Heart right ventricle (tissue), 16 donors: ENCODE measurements around the gene ZNF420. TPM values are rescaled to one million over a fixed set of nuclear protein-coding genes. Genes with fewer than 3 reads are reported as not detected.

Experiments used
- ATAC-seq, 8 donors: fragments of 200-7000 bp; cut with Tn5 transposase; one replicate each; pipeline ENCODE4 v1.9.1; 2020; ENCODE audit warnings: mild to moderate bottlenecking in 8 of 8, moderate library complexity in 8 of 8, moderate number of reproducible peaks in 1 of 8
- DNase-seq, 2 donors: peaks; one replicate each; pipeline ENCODE4 v3.0.0-alpha.2; 2020
- H3K27ac ChIP-seq, 10 donors: fragments of 200-600 bp; sonication (generic) in 2 of 10; one replicate each; pipeline versions ENCODE4 v1.5.0 to v1.8.0; 2020 to 2022; ENCODE audit warnings: mild to moderate bottlenecking in 3 of 10
- H3K27me3 ChIP-seq, 7 donors: fragments of 200-600 bp; one replicate each; pipeline ENCODE4 v1.8.0; 2021 to 2022; ENCODE audit warnings: mild to moderate bottlenecking in 2 of 7
- H3K36me3 ChIP-seq, 9 donors: fragments of 200-600 bp; sonication (generic) in 1 of 9; one replicate each; pipeline versions ENCODE4 v1.5.0 to v1.8.0; 2020 to 2022; ENCODE audit warnings: mild to moderate bottlenecking in 2 of 9
- H3K4me1 ChIP-seq, 9 donors: fragments of 200-600 bp; sonication (generic) in 1 of 9; one replicate each; pipeline versions ENCODE4 v1.5.0 to v1.8.0; 2020 to 2022; ENCODE audit warnings: mild to moderate bottlenecking in 4 of 9
- H3K4me3 ChIP-seq, 10 donors: fragments of 200-600 bp; sonication (generic) in 2 of 10; one replicate each; pipeline versions ENCODE4 v1.5.0 to v1.8.0; 2020 to 2022; ENCODE audit warnings: mild to moderate bottlenecking in 7 of 10, moderate library complexity in 2 of 10
- H3K9me3 ChIP-seq, 11 donors: fragments of 200-600 bp in 10 of 11; sonication (generic) in 2 of 11; one replicate each; pipeline versions ENCODE4 v1.5.0 to v1.8.0; 2013 to 2022; ENCODE audit warnings: mild to moderate bottlenecking in 2 of 11, control low read depth in 1 of 11, moderate library complexity in 1 of 11
- CTCF ChIP-seq, 9 donors: fragments of 200-600 bp; sonication (generic) in 2 of 9; IDR thresholded peaks; one replicate each; pipeline versions ENCODE4 v1.5.0 to v1.8.0; 2021 to 2022; ENCODE audit warnings: antibody characterized with exemption in 9 of 9, mild to moderate bottlenecking in 5 of 9, moderate library complexity in 1 of 9
- WGBS, 2 donors: extraction: QIAGEN DNeasy Blood & Tissue Kit; methylation state at CpG; one replicate each; pipeline ENCODE4 v1.1.7; 2013; ENCODE audit warnings: inconsistent platforms in 1 of 2; 5-methylcytosine and 5-hydroxymethylcytosine counted together
- intact Hi-C, 10 donors: fragments of 100-400 bp; cut with DNase I; formaldehyde crosslinking; loops; one replicate each; pipeline versions ENCODE4 v1.11.1 to v1.14.2; 2022
- long read RNA-seq, 3 donors: library from polyadenylated mRNA; unstranded; transcript quantifications; one replicate each; pipeline ENCODE4 v2.0.0, GENCODE V29; 2020 to 2021
- polyA plus RNA-seq, 2 donors: library from polyadenylated mRNA; stranded (reverse); fragments of 200-250 nt; gene quantifications; one replicate each; pipeline ENCODE4 v1.2.3, GENCODE V29; 2013
- total RNA-seq, 10 donors: library from RNA; stranded (reverse); fragmentation: NEBNext Ultra II Directional in 3 of 10; extraction: Animal tissue kit (Norgen Biotek cat#: 25700) in 3 of 10; gene quantifications; one replicate each; pipeline versions ENCODE4 v1.2.1 to v1.2.4, GENCODE V29; 2021 to 2023
- donor health status: Arrhythmogenic right ventricular cardiomyopathy.
- donor health status: ischemic (EF 13 %, LVEDD 7.1; RV severe dilation, severe dysfunction).
- donor health status: healthy with polysubstance abuse.
- donor health status: DM: no; HTN: yes; CAD: no.
- donor health status: DM: no; HTN: no; CAD: no.
- donor health status: ischemic (EF 25% LVEDD 6.9; RV normal size, moderate dysfunction).
- donor health status: ischemic (EF 25% LVEDD 5.7; RV mildly dilated, moderate dysfunction).
- donor health status: healthy.
- donor health status: DM: yes; HTN: yes; CAD: no.
- donor health status: Ischemic cardiomyopathy.
- donor health status: ischemic (EF 35%, LVEDD 5.7; RV mildly dilated, moderate dysfunction).
- donor health status: nonischemic (EF 11% LVEDD 7.7; RV severe dilation, severe dysfunction).
- donor health status: DM: yes; HTN: yes; CAD: no.
- donor health status: PGD.
- donor health status: ischemic (EF 29% LVEDD 5.4; RV normal size, mild dysfunction).
- donor health status: nonischemic (EF 23%, LVEDD 6.1; RV moderate dilation, normal function).

ZNF420 gene
- total RNA-seq (10 to 100 TPM in 2 of 10 donors, 1 to 10 TPM in 8; 5.2 to 12.5 (median 8.5) TPM), polyA plus RNA-seq (1 to 10 TPM; 2.7 to 3.0 TPM)
- long read RNA-seq, donor 1, partial matches to known transcripts = 2 of 12 reads
- long read RNA-seq, donor 1, other reads (novel, unspliced or antisense) = 8 of 12 reads
- long read RNA-seq, donor 2, partial matches to known transcripts = 2 of 14 reads
- long read RNA-seq, donor 2, other reads (novel, unspliced or antisense) = 8 of 14 reads
- long read RNA-seq, donor 3, transcript ZNF420-202 (5 exons, 3,535 nt) = major isoform, 11 of 36 reads
- long read RNA-seq, donor 3, partial matches to known transcripts = 2 of 36 reads
- long read RNA-seq, donor 3, other reads (novel, unspliced or antisense) = 22 of 36 reads

GRCh38 chr19:37077934-37078716 is at the start of gene ZNF420:
Gene ZNF420 (plus strand): TSS chr19:37078433. CDS start chr19:37089119, 10,686 bp downstream.
- Histone ChIP-seq H3K4me3 (peak within 1 kb of the TSS; percentile 61 to 98 (median 80)), H3K27me3 (no peaks in the 10 kb centered on the region), H3K27ac (peak within 1 kb of the TSS; percentile 60 to 92 (median 88)), H3K36me3 (peaks cover 0 to 25% (median 4%) of the 10 kb centered on the region in 9 donors), H3K4me1 (peaks cover 2 to 33% (median 22%) of the 10 kb centered on the region in 9 donors), H3K9me3 (peaks cover 0 to 41% (median 18%) of the 10 kb centered on the region in 11 donors)
- WGBS, 2 donors = 0% methylated on average over 61 of the region's 61 CpGs
- TF ChIP-seq CTCF (IDR thresholded peaks at IDR 0.05) = peak in 2 of 9 donors; percentile 18 to 25
- ATAC-seq = peak; percentile 98 to 99 (median 99)
- peak; percentile 93 to 95 for DNase-seq
- intact Hi-C loops = loop anchor here in 4 of 10 donors (1.0 to 10.0 kb wide), 5 partner anchors 94 to 739 kb away; partner anchors contain the start of genes ZNF383 (in 1 of the 4) and ZNF585A (in 1 of the 4)

DNA sequence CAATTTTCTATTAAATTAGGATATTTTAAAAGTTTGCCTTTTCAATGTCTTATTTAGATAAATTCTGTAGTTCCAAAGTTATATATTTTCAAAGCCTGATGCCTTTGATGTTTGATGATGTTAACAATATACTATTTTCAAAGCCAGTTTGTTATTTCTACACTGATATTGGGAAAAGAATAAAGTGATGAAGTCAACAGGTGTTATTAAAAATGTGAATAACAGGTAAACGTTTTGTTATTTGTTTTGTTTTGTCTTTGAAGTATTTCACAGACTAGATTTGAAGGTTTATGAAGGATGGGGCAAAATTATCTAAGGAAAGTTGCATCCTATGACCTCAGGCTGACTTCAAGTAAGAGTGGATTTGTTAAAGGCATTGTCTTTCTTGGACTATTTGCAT is 33.1 kb upstream of the ZNF420 start:
- Histone ChIP-seq H3K9me3 (peaks cover 0 to 96% (median under 1%) of the 10 kb centered on the region in 11 donors), H3K27me3 (no peaks in the 10 kb centered on the region), H3K4me3 (no peak overlapping the region), H3K27ac (no peak overlapping the region), H3K36me3 (no peaks in the 10 kb centered on the region), H3K4me1 (no peaks in the 10 kb centered on the region)
- WGBS, 2 donors = 47% methylated on average over 1 of the region's 1 CpG
- DNase-seq = no peak
- intact Hi-C loops = no loop called here
- ATAC-seq = no peak
- no peak for TF ChIP-seq CTCF (IDR thresholded peaks at IDR 0.05)

DNA sequence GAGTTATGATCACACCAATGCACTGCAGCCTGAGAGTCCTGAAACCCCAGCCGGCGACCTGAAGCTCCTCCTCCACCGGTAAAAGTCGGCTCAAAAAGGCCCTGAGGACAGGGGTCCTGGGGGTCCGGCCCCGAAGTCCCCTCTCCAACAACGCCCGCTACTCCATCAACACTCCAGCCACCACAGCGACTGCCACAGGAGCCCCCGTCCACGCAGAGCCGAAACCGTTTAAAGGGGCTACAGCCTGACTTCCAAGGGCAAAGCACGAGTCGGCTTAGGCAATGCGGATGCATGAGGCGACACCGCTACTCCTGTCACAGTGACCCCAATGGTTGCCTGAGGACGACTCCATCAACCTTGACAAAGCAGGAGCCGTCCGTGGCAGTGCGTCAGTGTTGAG is 22.9 kb upstream of the ZNF420 start:
- H3K9me3 ChIP-seq = peaks cover 0 to 95% (median 0%) of the 10 kb centered on the region in 11 donors
- no peaks in the 10 kb centered on the region for H3K36me3 ChIP-seq
- no peak for TF ChIP-seq CTCF (IDR thresholded peaks at IDR 0.05)
- H3K27me3 ChIP-seq = no peaks in the 10 kb centered on the region
- ATAC-seq = no peak
- intact Hi-C loops = no loop called here
- no peak overlapping the region for H3K4me3 ChIP-seq
- WGBS, 2 donors = 94 to 95% methylated on average over 22 of the region's 22 CpGs
- H3K27ac ChIP-seq = no peak overlapping the region
- DNase-seq = no peak
- no peaks in the 10 kb centered on the region for H3K4me1 ChIP-seq

DNA sequence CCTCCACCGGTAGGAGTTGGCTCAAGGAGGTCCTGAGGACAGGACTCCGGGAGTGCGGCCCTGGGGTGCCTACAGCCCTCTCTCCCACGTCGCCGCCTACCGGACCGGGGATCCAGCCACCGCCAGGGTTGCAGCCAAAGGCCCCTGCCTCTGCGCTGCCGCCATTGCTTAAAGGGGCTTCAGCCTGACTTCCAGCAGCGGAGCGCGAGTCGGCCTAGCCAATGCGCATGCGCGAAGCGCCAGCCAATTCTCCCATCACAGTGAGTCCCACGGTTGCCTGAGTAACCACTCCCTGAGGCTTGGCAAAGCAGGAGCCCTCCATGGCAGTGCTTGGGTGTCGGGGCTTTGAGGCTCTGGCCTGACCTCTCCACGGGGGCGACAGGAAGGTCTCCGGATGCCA is 21.5 kb upstream of the ZNF420 start:
- Histone ChIP-seq H3K27ac (no peak overlapping the region), H3K36me3 (no peaks in the 10 kb centered on the region), H3K27me3 (no peaks in the 10 kb centered on the region), H3K4me3 (no peak overlapping the region), H3K4me1 (no peaks in the 10 kb centered on the region), H3K9me3 (peaks cover 0 to 92% (median 0%) of the 10 kb centered on the region in 11 donors)
- WGBS, 2 donors = 95 to 98% methylated on average over 22 to 24 of the region's 24 CpGs
- ATAC-seq (no peak), DNase-seq (no peak)
- TF ChIP-seq CTCF (IDR thresholded peaks at IDR 0.05) = no peak
- intact Hi-C loops = no loop called here
